Measurements from ENCODE around the gene FDX2.

DNA sequence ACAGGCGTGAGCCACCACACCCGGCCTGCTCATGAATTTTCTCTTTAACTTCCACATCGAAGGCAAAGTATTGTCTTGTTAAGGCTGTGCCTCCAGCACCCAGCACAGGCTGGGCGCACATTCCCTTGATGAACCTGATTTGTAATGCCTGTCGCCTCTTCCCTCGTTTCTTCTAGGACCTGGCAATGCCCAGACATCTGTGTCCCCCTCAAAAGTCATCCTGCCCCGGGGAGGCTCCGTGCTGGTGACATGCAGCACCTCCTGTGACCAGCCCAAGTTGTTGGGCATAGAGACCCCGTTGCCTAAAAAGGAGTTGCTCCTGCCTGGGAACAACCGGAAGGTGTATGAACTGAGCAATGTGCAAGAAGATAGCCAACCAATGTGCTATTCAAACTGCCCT, 41.2 kb downstream of the FDX2 start:
- TF ChIP-seq, protein P1, sequence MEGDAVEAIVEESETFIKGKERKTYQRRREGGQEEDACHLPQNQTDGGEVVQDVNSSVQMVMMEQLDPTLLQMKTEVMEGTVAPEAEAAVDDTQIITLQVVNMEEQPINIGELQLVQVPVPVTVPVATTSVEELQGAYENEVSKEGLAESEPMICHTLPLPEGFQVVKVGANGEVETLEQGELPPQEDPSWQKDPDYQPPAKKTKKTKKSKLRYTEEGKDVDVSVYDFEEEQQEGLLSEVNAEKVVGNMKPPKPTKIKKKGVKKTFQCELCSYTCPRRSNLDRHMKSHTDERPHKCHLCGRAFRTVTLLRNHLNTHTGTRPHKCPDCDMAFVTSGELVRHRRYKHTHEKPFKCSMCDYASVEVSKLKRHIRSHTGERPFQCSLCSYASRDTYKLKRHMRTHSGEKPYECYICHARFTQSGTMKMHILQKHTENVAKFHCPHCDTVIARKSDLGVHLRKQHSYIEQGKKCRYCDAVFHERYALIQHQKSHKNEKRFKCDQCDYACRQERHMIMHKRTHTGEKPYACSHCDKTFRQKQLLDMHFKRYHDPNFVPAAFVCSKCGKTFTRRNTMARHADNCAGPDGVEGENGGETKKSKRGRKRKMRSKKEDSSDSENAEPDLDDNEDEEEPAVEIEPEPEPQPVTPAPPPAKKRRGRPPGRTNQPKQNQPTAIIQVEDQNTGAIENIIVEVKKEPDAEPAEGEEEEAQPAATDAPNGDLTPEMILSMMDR (conservative IDR thresholded peaks at IDR 0.05 in 1 of 2, IDR thresholded peaks at IDR 0.05 in 1 of 2; ENCODE audit: extremely low read depth in 1 of 2, insufficient read depth in 1 of 2, low read depth in 1 of 2, low read length in 2 of 2): no peak
- TF ChIP-seq EZH2 (IDR thresholded peaks at IDR 0.05; ENCODE audit: borderline replicate concordance, low read length): no peak

All from mammary epithelial cell (primary cell).